Keratinocyte (primary cell): Measurements from ENCODE around the gene PID1. TPM values are rescaled to one million over a fixed set of nuclear protein-coding genes. Genes with fewer than 3 reads are reported as not detected.
A peak's percentile ranks its signal among the peaks of the same experiment; 100 is the strongest.

Source experiments
- DNase-seq: peaks from one replicate; pipeline ENCODE4 v3.0.0-alpha.2; 2011; ENCODE audit warnings: low read depth, missing footprints, low spot score
- FAIRE-seq: peaks from 2 replicates; lab custom pipeline; 2011; peaks lifted over from hg19 to GRCh38; lab: Jason Lieb, UNC
- H2AFZ ChIP-seq: 2 replicates; pipeline ENCODE4 v1.6.0; 2012; ENCODE audit warnings: low read length, control low read depth, inconsistent platforms; ENCODE audit not compliant: control insufficient read depth
- H3K27ac ChIP-seq: 2 replicates; pipeline ENCODE4 v1.5.1; 2011; ENCODE audit warnings: low read length; ENCODE audit not compliant: control insufficient read depth, insufficient read depth
- H3K27me3 ChIP-seq: 3 replicates; pipeline ENCODE4 v1.6.0; 2011; ENCODE audit warnings: low read length; ENCODE audit not compliant: control insufficient read depth, insufficient read depth; ENCODE audit errors: extremely low read depth
- H3K36me3 ChIP-seq, 2 experiments: 2 replicates in 1 of 2; 3 replicates in 1 of 2; pipeline ENCODE4 v1.5.1; 2011; ENCODE audit warnings: low read length in 2 of 2, mild to moderate bottlenecking in 1 of 2; ENCODE audit not compliant: control insufficient read depth in 2 of 2, insufficient read depth in 2 of 2; ENCODE audit errors: extremely low read depth in 1 of 2
- H3K4me1 ChIP-seq: 3 replicates; pipeline ENCODE4 v1.5.1; 2011; ENCODE audit warnings: low read length; ENCODE audit not compliant: control insufficient read depth, insufficient read depth; ENCODE audit errors: extremely low read depth
- H3K4me2 ChIP-seq: 3 replicates; pipeline ENCODE4 v1.6.0; 2011; ENCODE audit warnings: low read depth, low read length; ENCODE audit not compliant: control insufficient read depth, insufficient read depth; ENCODE audit errors: extremely low read depth
- H3K4me3 ChIP-seq, 3 experiments: fragments of 200-600 bp in 1 of 3; sonication (generic) in 1 of 3; 2 replicates in 2 of 3; 3 replicates in 1 of 3; pipeline ENCODE4 v1.5.1; 2011 to 2016; ENCODE audit warnings: low read length in 3 of 3, mild to moderate bottlenecking in 3 of 3, control low read depth in 2 of 3, inconsistent platforms in 1 of 3, low read depth in 1 of 3, mixed read lengths in 1 of 3, mixed run types in 1 of 3, moderate library complexity in 1 of 3; ENCODE audit not compliant: control insufficient read depth in 2 of 3, insufficient read depth in 2 of 3; ENCODE audit errors: extremely low read depth in 1 of 3
- H3K79me2 ChIP-seq: 2 replicates; pipeline ENCODE4 v1.6.0; 2012; ENCODE audit warnings: low read length; ENCODE audit not compliant: control insufficient read depth, insufficient read depth
- H3K9ac ChIP-seq: 3 replicates; pipeline ENCODE4 v1.6.0; 2011; ENCODE audit warnings: low read length; ENCODE audit not compliant: control insufficient read depth, insufficient read depth; ENCODE audit errors: extremely low read depth
- H3K9me1 ChIP-seq: 3 replicates; pipeline ENCODE4 v1.6.0; 2011; ENCODE audit warnings: low read length; ENCODE audit not compliant: control insufficient read depth, insufficient read depth; ENCODE audit errors: extremely low read depth
- H3K9me3 ChIP-seq: 2 replicates; pipeline ENCODE4 v1.5.1; 2012; ENCODE audit warnings: low read depth, low read length; ENCODE audit not compliant: control insufficient read depth
- H4K20me1 ChIP-seq: 3 replicates; pipeline ENCODE4 v1.6.0; 2011; ENCODE audit warnings: low read length; ENCODE audit not compliant: control insufficient read depth, insufficient read depth; ENCODE audit errors: extremely low read depth
- CTCF ChIP-seq, 3 experiments: IDR thresholded peaks in 1 of 3; conservative IDR thresholded peaks in 1 of 3; optimal IDR thresholded peaks in 1 of 3; 2 replicates in 2 of 3; 3 replicates in 1 of 3; pipeline versions ENCODE3 to v1.5.1; 2011; ENCODE audit warnings: low read length in 3 of 3, mild to moderate bottlenecking in 3 of 3, moderate library complexity in 2 of 3, control low read depth in 1 of 3, inconsistent platforms in 1 of 3; ENCODE audit not compliant: insufficient read depth in 2 of 3; ENCODE audit errors: extremely low read depth in 1 of 3
- EZH2 ChIP-seq: IDR thresholded peaks from one replicate; pipeline ENCODE4 v1.6.1; 2012; ENCODE audit warnings: inconsistent platforms, mild to moderate bottlenecking, low read length, moderate library complexity
- dilution Hi-C: fragments of 300-500 bp; cut with MboI; formaldehyde crosslinking; loops from one replicate; pipeline ENCODE4 v1.7.0; 2020; ENCODE audit warnings: low sequenced_read_pairs; ENCODE audit not compliant: extremely low pct_ligation_motif_present
- polyA plus RNA-seq, 5 experiments: library from polyadenylated mRNA; depleted of rRNA in 3 of 5; stranded (reverse) in 3 of 5; stranded (forward) in 1 of 5; unstranded in 1 of 5; fragments of >200 nt; gene quantifications; 1 replicate in 1 of 5; 2 replicates in 3 of 5; 3 replicates in 1 of 5; pipeline versions ENCODE4 v1.2.1 to v1.2.3, GENCODE V29; 2011 to 2012; ENCODE audit warnings: missing spikeins in 2 of 5, low read depth in 1 of 5, low replicate concordance in 1 of 5

Gene PID1
- polyA plus RNA-seq, 1 donor (not counting 4 experiments of a cell fraction or from before 2014, with no cell fraction given) = 5.4 TPM

- H3K4me2 ChIP-seq = no peak overlapping the region
Observed at GRCh38 chr2:229301237-229301636, 30.1 kb upstream of the PID1 start.

GRCh38 chr2:229300790-229301189 lies 29.7 kb upstream of the PID1 start:
- Histone ChIP-seq H3K4me1 (no peaks in the 10 kb centered on the region), H3K4me2 (no peak overlapping the region), H2AFZ (no peak overlapping the region), H3K27me3 (no peaks in the 10 kb centered on the region), H3K9ac (no peak overlapping the region), H3K9me1 (no peaks in the 10 kb centered on the region), H3K9me3 (no peaks in the 10 kb centered on the region), H3K4me3 (no peak overlapping the region), H3K79me2 (no peaks in the 10 kb centered on the region), H3K36me3 (no peaks in the 10 kb centered on the region), H4K20me1 (no peaks in the 10 kb centered on the region), H3K27ac (no peak overlapping the region)
- TF ChIP-seq CTCF (optimal IDR thresholded peaks at IDR 0.05 in 1 of 3, IDR thresholded peaks at IDR 0.05 in 1 of 3, conservative IDR thresholded peaks at IDR 0.05 in 1 of 3; ENCODE audit: extremely low read depth in 1 of 3, insufficient read depth in 2 of 3, low read length in 3 of 3) (no peak), EZH2 (no peak)
- dilution Hi-C loops = no loop called here
- FAIRE-seq = peak; percentile 39
- no peak for DNase-seq

More at GRCh38 chr2:229301237-229301636, 30.1 kb upstream of the PID1 start:
- Histone ChIP-seq H3K79me2 (no peaks in the 10 kb centered on the region), H3K4me3 (no peak overlapping the region), H3K9me1 (no peaks in the 10 kb centered on the region), H3K27me3 (no peaks in the 10 kb centered on the region), H3K9me3 (no peaks in the 10 kb centered on the region), H3K4me1 (no peaks in the 10 kb centered on the region), H3K36me3 (no peaks in the 10 kb centered on the region), H4K20me1 (no peaks in the 10 kb centered on the region), H3K27ac (no peak overlapping the region), H2AFZ (no peak overlapping the region), H3K9ac (no peak overlapping the region)
- FAIRE-seq (no peak), DNase-seq (no peak)
- no peak for TF ChIP-seq CTCF (optimal IDR thresholded peaks at IDR 0.05 in 1 of 3, IDR thresholded peaks at IDR 0.05 in 1 of 3, conservative IDR thresholded peaks at IDR 0.05 in 1 of 3; ENCODE audit: extremely low read depth in 1 of 3, insufficient read depth in 2 of 3, low read length in 3 of 3)
- TF ChIP-seq EZH2 = no peak
- dilution Hi-C loops = no loop called here
